PC-3 (cell line): ENCODE results near the gene NCAPH2. TPM values are rescaled to one million over a fixed set of nuclear protein-coding genes. Genes with fewer than 3 reads are reported as not detected.

ENCODE experiments used
- ATAC-seq: fragments of 200-7000 bp; cut with Tn5 transposase; 2 replicates; pipeline ENCODE4 v1.9.1; 2020; ENCODE audit warnings: mild to moderate bottlenecking, moderate library complexity
- BruUV-seq: library from RNA; stranded (reverse); fragments of 400-500 nt; replicated peaks from 2 replicates; lab custom pipeline; 2021; lab: Mats Ljungman, UMichigan
- CTCF ChIA-PET: fragments of 300-600 bp; sonication (Branson Sonifier 250); formaldehyde crosslinking; loops from one replicate; lab custom pipeline; 2022; ENCODE audit warnings: antibody characterized with exemption; lab: Charles Lee
- POLR2A ChIA-PET: fragments of 300-600 bp; sonication (Branson Sonifier 250); formaldehyde crosslinking; loops from one replicate; lab custom pipeline; 2022; ENCODE audit warnings: antibody characterized with exemption; ENCODE audit not compliant: unreplicated experiment; lab: Charles Lee
- DNase-seq: peaks from one replicate; pipeline ENCODE4 v3.0.0-alpha.2; 2015
- H2AFZ ChIP-seq: fragments of 300-600 bp; sonication (generic); 2 replicates; pipeline ENCODE4 v1.6.0; 2016; ENCODE audit warnings: antibody characterized with exemption, low read length
- H3F3A ChIP-seq: fragments of 300-600 bp; sonication (generic); one replicate; pipeline ENCODE4 v1.6.0; 2017; ENCODE audit warnings: antibody characterized with exemption, low read length, control low read depth, mild to moderate bottlenecking; ENCODE audit not compliant: unreplicated experiment
- H3K27ac ChIP-seq: fragments of 300-600 bp; sonication (generic); 2 replicates; pipeline ENCODE4 v1.5.1; 2016; ENCODE audit warnings: mild to moderate bottlenecking, low read length
- H3K27me3 ChIP-seq: fragments of 300-600 bp; sonication (generic); 2 replicates; pipeline ENCODE4 v1.6.1; 2016; ENCODE audit warnings: low read length, mixed read lengths
- H3K36me3 ChIP-seq: fragments of 300-600 bp; sonication (generic); 2 replicates; pipeline ENCODE4 v1.6.1; 2016; ENCODE audit warnings: low read depth, mixed run types, low read length, mixed read lengths
- H3K4me1 ChIP-seq: fragments of 300-600 bp; sonication (generic); 2 replicates; pipeline ENCODE4 v1.5.1; 2016; ENCODE audit warnings: low read length; ENCODE audit not compliant: insufficient read depth
- H3K4me2 ChIP-seq: fragments of 300-600 bp; sonication (generic); 2 replicates; pipeline ENCODE4 v1.6.0; 2016; ENCODE audit warnings: low read length
- H3K4me3 ChIP-seq: fragments of 300-600 bp; sonication (generic); 2 replicates; pipeline ENCODE4 v1.5.1; 2016; ENCODE audit warnings: mild to moderate bottlenecking, low read length, mixed read lengths
- H3K79me2 ChIP-seq: fragments of 300-600 bp; sonication (generic); 2 replicates; pipeline ENCODE4 v1.6.1; 2017; ENCODE audit warnings: low read length, mixed read lengths
- H3K9ac ChIP-seq: fragments of 300-600 bp; sonication (generic); 2 replicates; pipeline ENCODE4 v1.6.0; 2016; ENCODE audit warnings: mild to moderate bottlenecking, low read length
- H3K9me2 ChIP-seq: fragments of 300-600 bp; sonication (generic); replicated peaks from 2 replicates; pipeline ENCODE4 v1.6.1; 2016; ENCODE audit warnings: mixed run types, low read length, mixed read lengths
- H3K9me3 ChIP-seq: fragments of 300-600 bp; sonication (generic); 2 replicates; pipeline ENCODE4 v1.6.1; 2016; ENCODE audit warnings: low read length, mixed read lengths
- H4K20me1 ChIP-seq: fragments of 300-600 bp; sonication (generic); 2 replicates; pipeline ENCODE4 v1.6.1; 2016; ENCODE audit warnings: low read length, mixed read lengths
- CTCF ChIP-seq: fragments of 300-600 bp; sonication (generic); conservative IDR thresholded peaks from 2 replicates; pipeline ENCODE4 v1.5.1; 2017; ENCODE audit warnings: antibody characterized with exemption, low read depth, mild to moderate bottlenecking, low read length
- EZH2 ChIP-seq: fragments of 300-600 bp; sonication (generic); IDR thresholded peaks from one replicate; pipeline ENCODE4 v1.6.1; 2017; ENCODE audit warnings: antibody characterized with exemption, mild to moderate bottlenecking, low read length; ENCODE audit not compliant: unreplicated experiment
- EZH2phosphoT487 ChIP-seq: fragments of 300-600 bp; sonication (generic); IDR thresholded peaks from 2 replicates; pipeline ENCODE4 v1.6.1; 2018; ENCODE audit warnings: mild to moderate bottlenecking, antibody characterized with exemption, low read length, borderline replicate concordance
- intact Hi-C: fragments of 100-400 bp; cut with micrococcal nuclease; formaldehyde crosslinking; loops from 2 replicates; pipeline ENCODE4 v1.9.0; 2023
- total RNA-seq: library from RNA; depleted of rRNA; stranded (reverse); fragments of >200 nt; gene quantifications from 2 replicates; pipeline ENCODE4 v1.2.3, GENCODE V29; 2014

NCAPH2 gene
- total RNA-seq, 1 experiment from 2014 or later, result 75.4 TPM

- TSS peak; percentile 69 for BruUV-seq
- no peak for DNase-seq
- POLR2A ChIA-PET, result no interaction called here
- peak overlapping the region; percentile 86 for H3K4me3 ChIP-seq
- H3K4me1 ChIP-seq, result peaks cover 7% of the 10 kb centered on the region
- no peak overlapping the region for H2AFZ ChIP-seq
- H3K4me2 ChIP-seq, result peak overlapping the region; percentile 88
- H3K79me2 ChIP-seq, result peaks cover 58% of the 10 kb centered on the region
- no peaks in the 10 kb centered on the region for H3K27me3 ChIP-seq
- no peaks in the 10 kb centered on the region for H3K9me3 ChIP-seq
- H3K36me3 ChIP-seq, result no peaks in the 10 kb centered on the region
- peak overlapping the region; percentile 85 for H3K9ac ChIP-seq
- no peak overlapping the region for H3K27ac ChIP-seq
- CTCF ChIA-PET, result interaction anchor here (1.4 kb wide), 1 partner anchor 17 kb away, joined by 15 read pairs; the partner anchor contains the start of gene SCO2
- H3F3A ChIP-seq, result no peaks in the 10 kb centered on the region
- TF ChIP-seq CTCF (no peak), EZH2phosphoT487 (no peak), EZH2 (no peak)
- ATAC-seq, result no peak
- intact Hi-C loops, result no loop called here
- no peaks in the 10 kb centered on the region for H4K20me1 ChIP-seq
- H3K9me2 ChIP-seq, result no peaks in the 10 kb centered on the region
Measured at GRCh38 chr22:50508897-50509296, 873 bp downstream of the NCAPH2 start.

- Histone ChIP-seq H3K4me2 (no peak overlapping the region), H3K79me2 (peaks cover 60% of the 10 kb centered on the region), H3K9me2 (no peaks in the 10 kb centered on the region), H3K4me3 (no peak overlapping the region), H3K36me3 (no peaks in the 10 kb centered on the region), H3K4me1 (peaks cover 7% of the 10 kb centered on the region), H2AFZ (no peak overlapping the region), H3F3A (no peaks in the 10 kb centered on the region), H4K20me1 (no peaks in the 10 kb centered on the region), H3K9ac (no peak overlapping the region), H3K27me3 (no peaks in the 10 kb centered on the region), H3K27ac (no peak overlapping the region), H3K9me3 (no peaks in the 10 kb centered on the region)
- intact Hi-C loops, result no loop called here
- DNase-seq (no peak), ATAC-seq (no peak)
- TF ChIP-seq EZH2phosphoT487 (no peak), EZH2 (no peak), CTCF (no peak)
- no TSS peak for BruUV-seq
- CTCF ChIA-PET, result no interaction called here
- POLR2A ChIA-PET, result no interaction called here
Measured at GRCh38 chr22:50513175-50513574, 5.2 kb downstream of the NCAPH2 start.

GRCh38 chr22:50516068-50516467 lies 8.0 kb downstream of the NCAPH2 start:
- no peaks in the 10 kb centered on the region for H3K9me3 ChIP-seq
- CTCF ChIA-PET, result no interaction called here
- H2AFZ ChIP-seq, result no peak overlapping the region
- no peak overlapping the region for H3K9ac ChIP-seq
- H3F3A ChIP-seq, result no peaks in the 10 kb centered on the region
- no peak for DNase-seq
- H3K9me2 ChIP-seq, result no peaks in the 10 kb centered on the region
- peaks cover 36% of the 10 kb centered on the region for H3K79me2 ChIP-seq
- H3K27ac ChIP-seq, result no peak overlapping the region
- H4K20me1 ChIP-seq, result no peaks in the 10 kb centered on the region
- H3K4me2 ChIP-seq, result no peak overlapping the region
- intact Hi-C loops, result no loop called here
- H3K27me3 ChIP-seq, result no peaks in the 10 kb centered on the region
- H3K36me3 ChIP-seq, result no peaks in the 10 kb centered on the region; the same call in 1 of the 2 replicates
- TF ChIP-seq CTCF, result no peak
- TF ChIP-seq EZH2phosphoT487, result no peak
- TF ChIP-seq EZH2, result no peak
- ATAC-seq, result no peak
- POLR2A ChIA-PET, result no interaction called here
- H3K4me3 ChIP-seq, result no peak overlapping the region
- no peaks in the 10 kb centered on the region for H3K4me1 ChIP-seq
- BruUV-seq, result no TSS peak
